ENCODE measurements around the gene CD83. TPM values are rescaled to one million over a fixed set of nuclear protein-coding genes. Genes with fewer than 3 reads are reported as not detected.

The CD83 gene
- total RNA-seq, 1 donor from 2014 or later: 1.0 TPM

DNA sequence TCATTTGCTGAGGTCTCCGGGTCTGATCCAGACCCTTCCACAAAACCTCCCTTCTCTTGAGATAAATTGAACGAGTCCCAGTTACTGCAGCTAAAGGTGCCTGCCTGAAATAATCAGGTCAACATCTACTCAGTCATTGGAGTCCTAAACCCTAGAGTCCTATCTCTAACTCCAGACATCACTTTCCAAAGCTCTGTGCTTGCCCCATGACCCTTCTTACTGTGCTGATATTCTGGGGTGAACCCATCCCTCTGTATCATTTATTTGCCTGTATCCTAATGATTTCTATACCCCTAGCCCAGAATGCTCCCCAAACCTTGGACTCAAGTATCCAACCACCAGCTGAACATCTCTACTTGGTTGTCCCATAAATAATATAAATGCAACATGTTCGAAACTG, 35.7 kb downstream of the CD83 start:
- DNase-seq (ENCODE audit: low spot score): no peak

DNA sequence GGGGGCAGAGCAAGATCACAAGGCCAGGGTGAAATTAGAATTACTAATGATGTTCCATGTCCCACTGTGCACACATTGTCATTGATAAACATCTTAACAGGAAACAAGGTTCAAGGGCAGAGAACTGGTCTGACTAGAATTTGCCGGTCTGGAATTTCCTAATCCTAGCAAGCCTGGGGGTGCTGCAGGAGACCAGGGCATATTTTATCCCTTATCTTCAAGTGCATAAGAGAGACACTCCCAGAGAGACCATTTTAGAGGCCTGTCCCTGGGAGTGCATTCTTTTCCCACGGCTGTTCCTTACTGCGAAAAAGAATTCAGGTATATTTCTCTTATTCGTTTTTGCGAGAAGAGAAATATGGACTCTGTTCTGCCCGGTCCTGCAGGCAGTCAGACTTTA, 41.5 kb downstream of the CD83 start:
- H3K36me3 Mint-ChIP-seq (ENCODE audit: low read depth): peaks cover 4% of the 10 kb centered on the region
- no peak overlapping the region for H3K4me3 Mint-ChIP-seq (ENCODE audit: unreplicated experiment)
- no peak for DNase-seq (ENCODE audit: low spot score)
- peaks cover 2% of the 10 kb centered on the region for H3K27me3 Mint-ChIP-seq (ENCODE audit: low read depth)
- H3K9me3 Mint-ChIP-seq (ENCODE audit: low read depth): peaks cover 10% of the 10 kb centered on the region
- no peak for TF ChIP-seq CTCF (IDR thresholded peaks at IDR 0.05)
- H3K27ac Mint-ChIP-seq (ENCODE audit: unreplicated experiment): no peak overlapping the region
- no peaks in the 10 kb centered on the region for H3K4me1 Mint-ChIP-seq (ENCODE audit: low read depth)

More for the DNA sequence above, 35.7 kb downstream of the CD83 start:
- no peak for TF ChIP-seq CTCF (IDR thresholded peaks at IDR 0.05)
- H3K27ac Mint-ChIP-seq (ENCODE audit: unreplicated experiment): no peak overlapping the region
- peaks cover under 1% of the 10 kb centered on the region for H3K9me3 Mint-ChIP-seq (ENCODE audit: low read depth)
- H3K4me3 Mint-ChIP-seq (ENCODE audit: unreplicated experiment): no peak overlapping the region
- no peaks in the 10 kb centered on the region for H3K4me1 Mint-ChIP-seq (ENCODE audit: low read depth)
- no peaks in the 10 kb centered on the region for H3K36me3 Mint-ChIP-seq (ENCODE audit: low read depth)
- peaks cover 23% of the 10 kb centered on the region for H3K27me3 Mint-ChIP-seq (ENCODE audit: low read depth)

DNA sequence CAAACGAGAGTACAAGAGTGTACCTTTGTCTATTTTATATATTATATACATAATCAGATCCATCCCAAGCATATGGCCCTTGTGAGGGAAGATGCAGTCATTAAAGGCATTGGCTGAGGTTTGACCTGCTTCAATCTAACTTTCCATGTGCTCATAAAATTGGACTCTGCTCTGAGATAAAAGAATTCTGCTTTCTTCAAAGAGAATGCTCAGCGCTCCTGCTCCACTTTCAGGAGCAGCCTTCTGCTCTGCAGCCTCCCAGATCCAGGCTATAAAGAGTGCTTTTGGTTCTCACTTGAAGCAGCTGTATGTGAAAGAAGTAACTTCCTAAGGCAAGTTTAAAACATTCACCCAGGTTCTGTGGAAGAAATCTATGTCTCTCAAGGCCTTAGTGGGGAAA, 45.3 kb downstream of the CD83 start:
- peaks cover 10% of the 10 kb centered on the region for H3K9me3 Mint-ChIP-seq (ENCODE audit: low read depth)
- no peaks in the 10 kb centered on the region for H3K27me3 Mint-ChIP-seq (ENCODE audit: low read depth)
- peaks cover 4% of the 10 kb centered on the region for H3K36me3 Mint-ChIP-seq (ENCODE audit: low read depth)
- TF ChIP-seq CTCF (IDR thresholded peaks at IDR 0.05): no peak
- H3K27ac Mint-ChIP-seq (ENCODE audit: unreplicated experiment): no peak overlapping the region
- no peak overlapping the region for H3K4me3 Mint-ChIP-seq (ENCODE audit: unreplicated experiment)
- no peak for DNase-seq (ENCODE audit: low spot score)
- H3K4me1 Mint-ChIP-seq (ENCODE audit: low read depth): peaks cover 6% of the 10 kb centered on the region

GRCh38 chr6:14165091-14165490, 47.5 kb downstream of the CD83 start:
- no peak for TF ChIP-seq CTCF (IDR thresholded peaks at IDR 0.05)
- no peak overlapping the region for H3K4me3 Mint-ChIP-seq (ENCODE audit: unreplicated experiment)
- DNase-seq (ENCODE audit: low spot score): no peak
- peaks cover 6% of the 10 kb centered on the region for H3K4me1 Mint-ChIP-seq (ENCODE audit: low read depth)
- peaks cover 16% of the 10 kb centered on the region for H3K9me3 Mint-ChIP-seq (ENCODE audit: low read depth)
- no peaks in the 10 kb centered on the region for H3K27me3 Mint-ChIP-seq (ENCODE audit: low read depth)
- peaks cover 2% of the 10 kb centered on the region for H3K36me3 Mint-ChIP-seq (ENCODE audit: low read depth)
- H3K27ac Mint-ChIP-seq (ENCODE audit: unreplicated experiment): no peak overlapping the region

DNA sequence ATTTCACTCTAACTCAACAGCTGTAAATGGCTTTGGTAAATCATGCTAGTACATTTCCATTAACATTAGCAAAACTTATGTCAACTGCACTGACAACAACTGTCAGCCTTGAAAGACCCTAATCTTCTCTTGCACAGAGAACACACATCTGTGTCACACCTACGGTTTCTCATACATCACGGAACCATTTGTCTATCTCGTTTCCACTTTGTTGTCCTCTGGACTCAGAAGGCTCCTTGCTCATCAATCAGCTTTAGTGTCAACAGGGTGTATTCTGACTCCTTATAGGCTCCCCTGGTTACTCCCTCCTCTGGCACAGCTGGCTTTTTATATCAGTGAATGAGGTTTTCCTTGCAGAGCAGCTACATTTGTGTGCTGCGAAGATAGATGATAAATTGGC, 49.3 kb downstream of the CD83 start:
- DNase-seq (ENCODE audit: low spot score): no peak
- no peak overlapping the region for H3K27ac Mint-ChIP-seq (ENCODE audit: unreplicated experiment)
- no peak overlapping the region for H3K4me3 Mint-ChIP-seq (ENCODE audit: unreplicated experiment)
- peaks cover 30% of the 10 kb centered on the region for H3K9me3 Mint-ChIP-seq (ENCODE audit: low read depth)
- H3K4me1 Mint-ChIP-seq (ENCODE audit: low read depth): peaks cover 6% of the 10 kb centered on the region
- no peak for TF ChIP-seq CTCF (IDR thresholded peaks at IDR 0.05)
- H3K36me3 Mint-ChIP-seq (ENCODE audit: low read depth): peaks cover 4% of the 10 kb centered on the region
- H3K27me3 Mint-ChIP-seq (ENCODE audit: low read depth): no peaks in the 10 kb centered on the region
